IPS-18c (cell line): ENCODE results near the gene DENND1C.

Experiments used
- H3K4me3 ChIP-seq: 2 replicates; pipeline ENCODE4 v1.7.0; 2013; ENCODE audit warnings: low read depth, mild to moderate bottlenecking, low read length, moderate library complexity; ENCODE audit not compliant: insufficient read depth
- H3K9me3 ChIP-seq: one replicate; pipeline ENCODE4 v1.6.1; 2013; ENCODE audit warnings: mild to moderate bottlenecking, low read length, moderate library complexity; ENCODE audit not compliant: control insufficient read depth, insufficient read depth

The DENND1C gene

GRCh38 chr19:6421075-6422014, 60.2 kb downstream of the DENND1C start:
- H3K9me3 ChIP-seq: no peaks in the 10 kb centered on the region
- no peak overlapping the region for H3K4me3 ChIP-seq

- Histone ChIP-seq H3K4me3 (no peak overlapping the region), H3K9me3 (no peaks in the 10 kb centered on the region)
These were observed 63.0 kb downstream of the DENND1C start for GRCh38 chr19:6418562-6418932.

- no peaks in the 10 kb centered on the region for H3K9me3 ChIP-seq
These were observed 63.6 kb downstream of the DENND1C start for GRCh38 chr19:6417713-6418561.

More at GRCh38 chr19:6417713-6418561, 63.6 kb downstream of the DENND1C start:
- no peak overlapping the region for H3K4me3 ChIP-seq
